Measurements from ENCODE around the gene RGS21. TPM values are rescaled to one million over a fixed set of nuclear protein-coding genes. Genes with fewer than 3 reads are reported as not detected.

The RGS21 gene
- total RNA-seq, 2 donors from 2014 or later = not detected

- Histone ChIP-seq H3K9me3 (no peaks in the 10 kb centered on the region), H3K36me3 (no peaks in the 10 kb centered on the region), H3K27me3 (replicated peaks; ENCODE audit: insufficient read depth) (no peaks in the 10 kb centered on the region), H3K4me1 (ENCODE audit: control insufficient read depth in 1 of 2, low read depth in 2 of 2) (no peaks in the 10 kb centered on the region), H3K27ac (no peak overlapping the region), H3K4me3 (no peak overlapping the region)
- DNase-seq (ENCODE audit: low spot score) = no peak
- TF ChIP-seq CTCF (IDR thresholded peaks at IDR 0.05) = no peak
- ATAC-seq (ENCODE audit: insufficient number of reproducible peaks, low FRiP score, low read depth) = no peak
Measured at GRCh38 chr1:192342842-192343241, 26.1 kb downstream of the RGS21 start.

GRCh38 chr1:192343344-192343743, 26.6 kb downstream of the RGS21 start:
- no peaks in the 10 kb centered on the region for H3K4me1 ChIP-seq (ENCODE audit: control insufficient read depth in 1 of 2, low read depth in 2 of 2)
- H3K36me3 ChIP-seq = no peaks in the 10 kb centered on the region
- no peak for DNase-seq (ENCODE audit: low spot score)

GRCh38 chr1:192349314-192349713, 32.5 kb downstream of the RGS21 start:
- Histone ChIP-seq H3K4me1 (ENCODE audit: control insufficient read depth in 1 of 2, low read depth in 2 of 2) (no peaks in the 10 kb centered on the region), H3K27ac (no peak overlapping the region), H3K4me3 (no peak overlapping the region), H3K27me3 (replicated peaks; ENCODE audit: insufficient read depth) (no peaks in the 10 kb centered on the region), H3K36me3 (no peaks in the 10 kb centered on the region), H3K9me3 (no peaks in the 10 kb centered on the region)
- no peak for ATAC-seq (ENCODE audit: insufficient number of reproducible peaks, low FRiP score, low read depth)
- TF ChIP-seq CTCF (IDR thresholded peaks at IDR 0.05) = no peak
- no peak for DNase-seq (ENCODE audit: low spot score)

More at GRCh38 chr1:192343344-192343743, 26.6 kb downstream of the RGS21 start:
- Histone ChIP-seq H3K9me3 (no peaks in the 10 kb centered on the region), H3K27me3 (replicated peaks; ENCODE audit: insufficient read depth) (no peaks in the 10 kb centered on the region), H3K4me3 (no peak overlapping the region), H3K27ac (no peak overlapping the region)
- ATAC-seq (ENCODE audit: insufficient number of reproducible peaks, low FRiP score, low read depth) = no peak
- no peak for TF ChIP-seq CTCF (IDR thresholded peaks at IDR 0.05)

- DNase-seq (ENCODE audit: low spot score) (no peak), ATAC-seq (ENCODE audit: insufficient number of reproducible peaks, low FRiP score, low read depth) (no peak)
- H3K4me1 ChIP-seq (ENCODE audit: control insufficient read depth in 1 of 2, low read depth in 2 of 2) = no peaks in the 10 kb centered on the region
- no peaks in the 10 kb centered on the region for H3K27me3 ChIP-seq (replicated peaks; ENCODE audit: insufficient read depth)
- H3K36me3 ChIP-seq = no peaks in the 10 kb centered on the region
- TF ChIP-seq CTCF (IDR thresholded peaks at IDR 0.05) = no peak
- no peak overlapping the region for H3K27ac ChIP-seq
- no peaks in the 10 kb centered on the region for H3K9me3 ChIP-seq
- no peak overlapping the region for H3K4me3 ChIP-seq
Measured at GRCh38 chr1:192350356-192350755, 33.6 kb downstream of the RGS21 start.

GRCh38 chr1:192351550-192351949, 34.8 kb downstream of the RGS21 start:
- H3K36me3 ChIP-seq = no peaks in the 10 kb centered on the region
- no peak overlapping the region for H3K27ac ChIP-seq
- H3K27me3 ChIP-seq (replicated peaks; ENCODE audit: insufficient read depth) = no peaks in the 10 kb centered on the region
- no peaks in the 10 kb centered on the region for H3K4me1 ChIP-seq (ENCODE audit: control insufficient read depth in 1 of 2, low read depth in 2 of 2)
- ATAC-seq (ENCODE audit: insufficient number of reproducible peaks, low FRiP score, low read depth) = no peak
- no peak for TF ChIP-seq CTCF (IDR thresholded peaks at IDR 0.05)
- no peak for DNase-seq (ENCODE audit: low spot score)
- no peak overlapping the region for H3K4me3 ChIP-seq
- H3K9me3 ChIP-seq = no peaks in the 10 kb centered on the region
